H4 (cell line): ENCODE data around the gene C20orf202. TPM values are rescaled to one million over a fixed set of nuclear protein-coding genes. Genes with fewer than 3 reads are reported as not detected.
"Not testable (repeated sequence)": the region's sequence is repeated elsewhere in the genome, so short reads cannot be mapped to it uniquely, and the experiment has no call there.

ENCODE experiments used
- DNase-seq: peaks from one replicate; pipeline ENCODE4 v3.0.0-alpha.2; 2015; ENCODE audit warnings: low spot score
- total RNA-seq: library from RNA; depleted of rRNA; stranded (reverse); fragments of >200 nt; shearing (Covaris generic); gene quantifications from 2 replicates; pipeline ENCODE4 v1.2.3, GENCODE V29; 2014

The C20orf202 gene
- total RNA-seq, 1 experiment from 2014 or later = not detected

DNA sequence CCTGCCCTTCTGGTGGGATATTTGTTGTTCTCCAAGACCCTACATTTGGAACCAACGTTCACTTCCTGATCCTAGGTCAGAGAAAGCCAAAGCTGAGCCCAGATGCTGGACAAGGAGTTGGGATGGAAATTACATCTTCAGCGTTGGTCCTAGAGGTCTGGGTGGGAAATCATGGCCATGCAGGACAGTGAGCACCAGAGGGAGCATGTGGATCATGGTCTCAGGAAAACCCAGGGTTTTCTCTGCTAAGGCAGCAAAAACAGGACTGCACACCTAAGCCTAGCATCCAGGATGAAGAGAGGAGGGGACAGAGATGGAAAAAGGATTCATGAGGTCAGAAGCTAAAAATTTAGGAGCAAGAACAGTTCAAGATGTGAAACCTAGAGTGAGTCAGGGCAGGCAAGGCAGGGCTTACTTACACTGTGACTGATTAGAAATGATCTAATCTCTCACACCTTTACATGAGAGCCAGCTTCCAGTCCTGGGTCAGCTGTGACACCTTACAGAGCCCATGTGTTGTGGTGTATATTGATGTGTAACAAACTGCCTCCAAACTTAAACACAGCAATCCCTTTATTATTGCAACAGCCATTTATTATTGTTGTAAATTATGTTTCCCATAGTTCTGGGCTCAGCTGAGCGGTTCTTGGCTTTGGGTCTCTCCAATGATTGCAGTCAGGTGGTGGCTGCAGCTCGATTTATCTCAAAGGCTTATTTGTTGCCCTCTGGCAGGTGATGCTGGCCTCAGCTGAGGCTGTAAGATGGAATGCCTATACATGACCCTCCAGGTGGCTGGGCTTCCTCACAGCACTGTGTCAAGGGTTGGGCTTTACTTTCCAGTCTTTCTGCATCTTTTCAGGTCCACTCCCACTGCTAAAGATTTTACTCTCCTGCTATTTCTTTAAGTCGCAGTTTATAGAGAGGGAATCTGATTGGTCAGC lies 6.5 kb downstream of the C20orf202 start:
- no peak for DNase-seq

DNA sequence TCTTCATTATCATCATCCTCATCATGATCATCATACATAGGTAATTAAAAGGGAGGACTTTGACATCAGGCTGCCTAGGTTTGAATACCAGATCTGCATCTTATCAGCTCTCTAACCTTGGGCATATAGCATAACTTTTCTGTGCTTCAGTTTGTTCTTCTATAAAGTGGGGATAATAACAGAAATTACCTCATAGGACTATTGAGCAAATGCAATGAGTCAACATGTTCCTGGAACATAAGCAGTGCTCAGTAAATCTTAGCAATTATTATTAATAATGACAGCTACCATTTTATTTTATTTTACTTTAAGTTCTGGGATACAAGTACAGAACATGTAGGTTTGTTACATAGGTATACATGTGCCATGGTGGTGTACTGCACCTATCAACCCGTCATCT lies 7.2 kb downstream of the C20orf202 start:
- no peak for DNase-seq

DNA sequence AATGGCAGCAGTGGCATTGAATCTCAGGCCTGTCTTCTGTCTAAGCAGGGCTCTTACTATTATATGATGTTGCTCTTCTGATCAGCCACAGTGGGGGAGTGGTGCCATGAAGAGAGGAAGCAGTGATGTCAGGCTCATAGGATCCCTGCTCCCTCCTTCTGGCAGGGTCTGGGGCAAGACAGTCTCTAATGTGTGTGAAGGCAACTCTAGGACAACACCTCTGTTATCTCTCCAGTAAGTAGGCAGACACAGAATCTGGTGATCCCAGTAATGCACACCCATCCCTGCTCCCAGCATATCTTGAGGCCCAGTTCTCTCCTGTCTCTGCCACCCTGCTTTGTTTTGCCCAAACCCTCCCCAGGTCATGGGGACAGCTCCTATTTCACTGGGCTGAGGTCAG lies 8.8 kb downstream of the C20orf202 start:
- no peak for DNase-seq

DNA sequence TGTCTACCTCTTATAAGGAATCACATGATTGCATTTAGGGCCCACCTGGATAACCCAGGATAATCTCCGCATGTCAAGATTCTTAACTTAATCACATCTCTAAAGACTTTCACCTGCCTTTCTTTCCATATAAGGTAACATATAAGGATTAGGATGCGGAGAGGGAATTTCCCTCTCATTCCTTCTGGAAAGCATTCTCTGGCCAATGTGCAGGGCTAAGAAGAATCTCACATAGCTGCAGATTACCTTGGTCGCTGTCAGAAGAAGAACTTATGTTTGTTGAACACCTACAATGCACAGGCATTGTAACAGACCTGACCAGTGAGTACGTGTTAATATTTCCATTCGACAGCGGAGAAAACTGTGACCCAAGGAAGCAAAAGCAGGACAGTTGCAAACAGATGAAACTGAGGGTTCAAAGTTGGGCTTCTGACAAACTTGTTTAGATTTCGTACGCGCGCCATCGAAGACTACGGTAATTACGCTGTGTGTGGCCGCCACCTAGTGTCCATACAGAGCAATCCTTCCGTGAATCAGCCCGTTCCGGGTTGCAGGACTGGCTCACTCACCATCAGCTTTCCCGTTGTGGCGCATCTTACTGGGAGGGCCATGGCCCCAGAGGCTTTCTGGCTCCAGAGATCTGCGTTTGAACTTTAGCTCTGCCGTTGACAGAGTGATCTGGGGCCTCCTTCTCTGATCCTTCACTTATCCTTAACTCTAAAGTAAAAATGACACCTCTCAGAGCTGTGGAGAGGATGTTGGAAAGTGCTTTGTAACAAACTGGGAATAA lies 9.5 kb downstream of the C20orf202 start:
- DNase-seq = peak; percentile 76

DNA sequence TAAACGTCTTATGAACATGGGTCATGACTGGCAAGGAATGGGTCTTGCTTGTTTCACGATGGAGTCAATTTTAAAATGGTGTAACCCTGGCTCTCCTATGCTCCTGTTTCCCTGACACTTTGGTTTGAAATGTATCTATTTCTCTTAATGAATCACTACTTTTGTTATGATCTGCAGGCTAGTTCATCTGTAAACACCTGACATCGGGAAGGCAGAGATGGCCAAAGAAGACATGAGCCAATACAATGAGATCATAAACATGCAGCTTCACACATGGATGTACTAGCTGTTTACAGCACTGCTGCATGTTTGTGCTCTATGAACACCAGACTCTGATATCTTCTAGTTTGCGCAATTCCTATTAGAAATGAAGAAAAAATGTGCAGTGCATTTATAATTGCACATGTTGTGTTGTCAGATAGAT lies 11.6 kb downstream of the C20orf202 start:
- DNase-seq = no peak

DNA sequence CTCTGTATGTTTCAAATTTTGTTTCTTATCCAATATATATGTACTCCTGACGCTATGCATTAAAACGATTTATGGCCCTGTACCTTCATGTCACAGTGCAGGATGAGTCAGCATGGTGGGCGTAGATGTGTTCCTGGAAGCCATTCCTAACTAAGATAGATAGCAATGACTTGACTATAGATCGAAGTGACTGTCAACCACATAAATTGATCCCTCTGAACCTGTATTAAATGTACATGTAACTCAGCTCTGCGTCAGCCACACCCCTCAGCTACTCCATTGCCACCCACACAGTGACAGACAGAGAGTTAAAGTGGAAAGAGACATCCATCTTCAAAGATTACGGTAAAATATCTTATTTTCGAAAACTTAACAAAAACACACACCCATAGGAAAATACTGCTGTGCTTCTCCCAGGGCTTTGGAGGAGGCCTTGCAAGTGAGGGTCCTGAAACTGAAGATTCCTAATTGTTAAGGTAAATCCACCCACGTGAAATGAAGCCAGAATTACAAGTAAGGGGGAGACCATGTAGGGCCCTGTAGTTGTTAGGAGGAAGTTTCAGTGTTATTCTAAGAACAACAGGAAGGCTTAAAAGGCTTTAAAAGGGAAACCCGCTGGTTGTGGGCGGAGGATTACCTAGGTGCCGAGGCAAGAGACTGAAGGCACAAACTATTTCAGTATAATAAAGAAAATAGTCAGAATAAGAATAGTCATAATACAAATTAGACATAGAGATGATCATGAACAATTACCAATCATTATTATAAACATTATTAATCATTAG lies 12.3 kb downstream of the C20orf202 start:
- no peak for DNase-seq

DNA sequence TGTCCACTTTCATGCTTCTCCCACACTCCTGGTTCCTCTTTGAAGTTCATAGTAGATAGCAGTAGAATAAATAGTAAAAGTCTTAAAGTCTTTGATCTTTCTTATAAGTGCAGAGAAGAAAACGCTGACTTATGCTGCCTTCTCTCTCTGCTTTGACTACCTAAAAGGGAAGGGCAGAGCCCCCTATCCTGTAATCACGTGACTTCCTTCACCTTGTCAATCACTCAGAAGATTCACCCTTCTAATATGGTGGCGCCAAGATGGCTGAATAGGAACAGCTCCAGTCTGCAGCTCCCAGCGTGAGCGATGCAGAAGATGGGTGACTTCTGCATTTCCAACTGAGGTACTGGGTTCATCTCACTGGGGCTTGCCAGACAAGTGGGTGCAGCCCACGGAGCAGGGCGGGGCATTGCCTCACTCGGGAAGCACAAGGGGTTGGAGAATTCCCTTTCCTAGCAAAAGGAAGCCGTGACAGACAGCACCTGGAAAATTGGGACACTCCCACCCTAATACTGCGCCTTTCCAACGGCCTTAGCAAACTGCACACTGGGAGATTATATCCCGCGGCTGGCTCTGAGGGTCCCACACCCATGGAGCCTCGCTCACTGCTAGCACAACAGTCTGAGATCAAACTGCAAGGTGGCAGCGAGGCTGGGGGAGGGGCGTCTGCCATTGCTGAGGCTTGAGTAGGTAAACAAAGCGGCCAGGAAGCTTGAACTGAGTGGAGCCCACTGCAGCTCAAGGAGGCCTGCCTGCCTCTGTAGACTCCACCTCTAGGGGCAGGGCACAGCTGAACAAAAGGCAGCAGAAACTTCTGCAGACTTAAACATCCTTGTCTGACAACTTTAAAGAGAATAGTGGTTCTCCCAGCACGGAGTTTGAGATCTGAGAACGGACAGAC lies 13.5 kb downstream of the C20orf202 start:
- not testable (repeated sequence) for DNase-seq

DNA sequence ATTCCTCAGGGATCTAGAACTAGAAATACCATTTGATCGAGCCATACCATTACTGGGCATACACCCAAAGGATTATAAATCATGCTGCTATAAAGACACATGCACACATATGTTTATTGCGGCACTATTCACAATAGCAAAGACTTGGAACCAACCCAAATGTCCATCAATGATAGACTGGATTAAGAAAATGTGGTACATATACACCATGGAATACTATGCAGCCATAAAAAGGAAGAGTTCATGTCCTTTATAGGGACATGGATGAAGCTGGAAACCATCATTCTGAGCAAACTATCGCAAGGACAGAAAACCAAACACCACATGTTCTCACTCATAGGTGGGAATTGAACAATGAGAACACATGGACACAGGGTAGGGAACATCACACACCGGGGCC lies 19.5 kb downstream of the C20orf202 start:
- not testable (repeated sequence) for DNase-seq

DNA sequence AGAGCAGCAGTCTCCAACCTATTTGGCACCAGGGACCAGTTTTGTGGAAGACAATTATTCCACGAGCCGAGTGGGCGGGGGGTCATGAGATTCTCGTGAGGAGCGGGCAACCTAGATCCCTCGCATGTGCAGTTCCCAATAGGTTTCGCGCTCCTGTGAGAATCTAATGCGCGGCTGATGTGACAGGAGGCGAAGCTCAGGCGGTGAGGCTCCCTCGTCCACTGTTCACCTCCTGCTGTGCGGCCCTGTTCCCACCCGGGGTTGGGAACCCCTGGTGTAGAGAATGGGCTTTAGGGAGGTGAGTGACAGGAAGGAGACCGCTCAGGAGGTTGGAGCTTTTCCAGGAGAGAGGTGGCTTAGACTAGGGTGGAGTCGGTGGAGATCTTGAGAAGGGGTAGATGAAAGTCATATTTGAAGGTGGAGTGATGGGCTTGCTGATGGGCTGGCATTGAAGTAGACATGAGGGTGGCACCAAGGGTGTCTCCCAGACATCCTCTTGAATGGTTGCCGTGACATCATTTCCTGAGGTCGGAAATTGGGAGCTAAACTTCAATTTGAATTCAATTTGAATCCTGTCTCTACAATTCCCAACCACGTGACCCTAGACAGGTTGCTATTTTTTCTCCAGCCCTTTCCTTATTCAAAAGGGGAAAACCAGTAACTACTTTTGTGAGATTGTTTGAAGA lies 21.1 kb downstream of the C20orf202 start:
- DNase-seq = no peak

DNA sequence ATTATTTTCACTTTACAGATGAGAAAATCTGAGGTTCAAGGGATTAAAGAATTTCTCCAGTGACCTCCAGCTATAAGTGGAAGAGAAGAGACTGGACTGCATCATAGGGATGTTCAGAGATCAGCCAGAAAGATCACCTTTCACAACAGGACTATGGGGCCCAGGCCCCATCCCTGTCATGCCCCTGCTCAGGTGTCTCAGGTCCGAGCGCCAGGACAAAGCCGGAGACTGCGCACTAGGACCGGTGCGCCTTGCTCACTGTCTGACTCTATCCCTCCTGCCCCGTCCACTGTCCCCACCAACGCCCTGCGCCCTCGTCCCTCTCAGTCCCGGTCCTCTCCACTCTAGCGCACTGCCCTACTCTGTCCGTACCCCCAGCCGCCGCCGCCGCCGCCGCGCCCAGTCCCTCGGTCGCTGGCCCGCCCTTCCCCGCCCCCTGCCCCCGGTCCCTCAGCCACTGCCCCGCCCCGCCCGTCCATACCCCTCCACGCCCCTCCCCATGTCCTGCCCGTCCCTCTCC lies 22.1 kb downstream of the C20orf202 start:
- DNase-seq = peak; percentile 39

DNA sequence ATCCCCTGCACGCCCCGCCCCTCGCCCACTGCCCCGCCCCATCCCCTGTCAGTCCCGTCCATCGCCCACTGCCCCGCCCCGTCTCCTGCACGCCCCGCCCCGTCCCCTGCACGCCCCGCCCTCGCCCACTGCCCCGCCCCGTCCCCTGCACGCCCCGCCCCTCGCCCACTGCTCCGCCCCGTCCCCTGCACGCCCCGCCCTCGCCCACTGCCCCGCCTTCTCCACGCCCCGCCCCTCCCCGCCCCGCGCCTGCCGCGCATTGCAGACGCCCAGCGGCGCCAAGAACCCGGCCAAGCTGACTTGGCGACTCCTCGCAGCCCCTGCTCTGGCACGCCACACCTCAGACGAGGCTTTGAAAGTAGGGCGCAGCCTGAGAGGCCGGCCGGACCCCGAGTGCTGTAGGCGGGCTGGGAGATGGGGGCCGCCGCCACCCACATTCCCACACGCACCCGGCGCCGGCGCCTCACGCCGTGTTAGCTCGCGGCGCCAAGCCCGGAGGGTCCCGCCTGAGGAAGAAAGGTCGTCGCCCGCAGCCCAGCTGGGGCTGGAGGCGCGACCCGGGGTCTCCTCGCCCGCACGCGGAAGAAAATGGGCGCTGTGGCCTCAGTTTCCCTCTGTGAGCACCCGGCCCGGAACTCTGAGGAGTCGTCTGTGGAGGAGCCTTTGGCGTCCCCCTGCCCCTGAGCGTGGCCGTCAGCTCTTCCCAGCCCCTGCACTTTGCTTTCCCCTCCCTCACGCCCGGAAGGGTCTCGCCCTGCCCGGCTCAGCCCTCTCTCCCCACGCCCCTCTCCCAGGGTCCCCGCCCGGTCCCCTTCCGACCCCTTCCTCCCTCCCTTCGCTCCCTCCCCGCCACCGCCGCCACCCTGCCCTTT lies 22.8 kb downstream of the C20orf202 start, which contains the start of gene RAD21L1:
Gene RAD21L1, plus strand, starts transcription at position 262 of the 872 bp plus-strand sequence. CDS start 2,410 bp downstream, outside the sequence.
- peak; percentile 42 for DNase-seq

DNA sequence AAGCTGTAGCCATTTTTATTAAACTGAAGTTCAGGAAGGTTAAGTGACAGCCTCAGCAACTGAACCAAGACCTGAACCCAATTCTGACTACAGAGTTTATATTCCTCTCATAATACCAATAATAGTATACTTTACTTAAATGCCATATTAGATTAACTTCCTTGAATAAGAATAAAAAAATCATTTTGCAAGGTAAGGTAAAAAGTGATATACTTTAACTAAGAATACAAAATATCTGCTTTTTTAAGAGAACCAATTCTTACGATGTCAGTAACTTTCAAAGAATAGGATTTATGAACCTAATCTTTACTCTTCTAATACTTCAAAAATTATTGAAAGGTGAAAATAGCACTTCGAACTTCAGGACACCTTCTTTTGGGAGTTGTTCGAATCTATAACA lies 26.3 kb downstream of the C20orf202 start:
- DNase-seq = no peak

DNA sequence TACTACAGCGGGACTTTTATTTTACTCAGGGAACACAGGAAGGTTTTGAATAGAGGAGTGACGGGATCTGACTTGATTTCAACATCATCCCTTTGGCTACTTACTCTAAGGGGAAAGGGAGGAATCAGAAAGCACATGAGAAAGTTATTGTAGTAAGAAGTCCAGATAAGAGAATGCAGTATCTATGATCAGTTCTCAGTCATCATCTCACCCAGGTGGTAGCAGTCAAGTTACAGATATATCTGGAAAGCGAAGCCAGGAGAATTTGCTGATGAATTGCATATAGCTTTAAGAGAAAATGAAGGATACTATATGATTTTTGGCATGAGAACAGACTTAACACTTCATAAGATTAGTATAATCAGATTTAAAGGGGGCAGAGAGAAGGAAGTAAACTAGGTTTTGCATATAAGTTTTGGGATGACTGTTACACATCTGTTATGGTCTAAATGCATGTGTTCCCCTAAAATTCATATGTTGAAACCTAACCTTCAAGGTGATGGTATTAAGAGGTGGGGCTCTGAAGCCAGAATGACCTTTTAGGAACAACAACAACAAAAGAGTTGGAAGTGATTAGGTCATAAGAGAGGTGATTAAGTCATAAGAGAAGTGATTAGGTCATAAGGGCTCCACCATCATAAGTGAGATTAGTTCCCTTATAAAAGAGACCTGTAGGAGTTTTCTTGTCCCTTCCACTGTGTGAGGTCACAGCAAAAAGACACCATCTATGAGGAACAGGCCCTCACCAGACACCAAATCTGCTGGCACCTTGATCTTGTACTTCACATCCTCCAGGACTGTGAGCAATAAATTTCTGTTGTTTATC lies 29.2 kb downstream of the C20orf202 start:
- no peak for DNase-seq

DNA sequence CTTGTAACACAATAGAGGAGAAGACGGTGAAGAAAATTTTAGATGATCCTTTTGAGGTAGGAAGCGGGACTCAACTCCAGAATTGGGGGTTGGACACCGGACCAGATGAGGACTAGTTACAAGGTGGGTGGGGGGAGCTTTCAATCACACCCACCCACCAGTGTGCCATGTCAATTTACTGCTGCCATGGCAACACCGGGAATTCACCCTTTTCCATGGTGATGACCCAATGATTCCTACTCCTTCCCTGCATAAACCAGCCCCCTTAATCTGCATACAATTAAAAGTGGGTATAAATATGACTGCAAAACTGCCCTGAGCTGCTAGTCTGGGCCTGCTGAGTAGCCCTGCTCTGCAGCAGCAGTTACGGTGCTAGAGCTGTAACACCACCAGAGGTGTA lies 37.3 kb downstream of the C20orf202 start:
- DNase-seq = no peak

DNA sequence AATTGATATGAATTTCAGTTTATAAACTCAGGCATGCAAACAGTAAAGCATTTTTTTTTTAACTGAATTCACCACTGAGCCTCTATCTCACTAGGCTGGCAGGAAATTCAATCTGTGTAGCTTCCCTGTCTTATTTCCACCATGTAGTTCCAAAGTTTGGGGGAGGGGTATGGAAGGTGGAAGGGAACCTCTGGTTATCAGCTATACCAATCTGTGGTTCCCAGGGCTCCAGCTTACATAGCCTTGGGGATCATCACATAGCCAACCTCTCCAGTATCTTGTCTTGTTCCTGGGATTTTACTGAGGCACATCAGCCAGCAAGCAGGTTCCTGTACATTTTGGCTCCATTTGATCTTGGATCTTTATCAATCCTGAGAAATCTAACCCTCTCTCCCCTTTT lies 38.2 kb downstream of the C20orf202 start:
- no peak for DNase-seq

DNA sequence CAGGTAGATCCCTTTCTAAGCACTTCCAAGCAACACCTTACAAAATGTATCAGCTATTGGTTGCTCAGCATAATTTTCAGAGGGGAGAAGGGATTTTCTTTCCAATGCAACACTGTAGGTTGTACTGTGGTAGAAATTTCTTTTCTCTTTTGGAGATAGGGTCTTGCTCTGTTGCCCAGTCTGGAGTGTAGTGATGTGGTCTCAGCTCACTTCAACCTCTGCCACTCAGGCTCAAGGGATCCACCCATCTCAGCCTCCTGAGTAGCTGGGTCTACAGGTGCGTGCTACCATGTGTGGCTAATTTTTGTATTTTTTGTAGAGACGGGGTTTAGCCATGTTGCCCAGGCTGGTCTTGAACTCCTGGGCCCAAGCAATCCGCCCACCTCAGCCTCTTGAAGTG lies 38.8 kb downstream of the C20orf202 start:
- DNase-seq = no peak

DNA sequence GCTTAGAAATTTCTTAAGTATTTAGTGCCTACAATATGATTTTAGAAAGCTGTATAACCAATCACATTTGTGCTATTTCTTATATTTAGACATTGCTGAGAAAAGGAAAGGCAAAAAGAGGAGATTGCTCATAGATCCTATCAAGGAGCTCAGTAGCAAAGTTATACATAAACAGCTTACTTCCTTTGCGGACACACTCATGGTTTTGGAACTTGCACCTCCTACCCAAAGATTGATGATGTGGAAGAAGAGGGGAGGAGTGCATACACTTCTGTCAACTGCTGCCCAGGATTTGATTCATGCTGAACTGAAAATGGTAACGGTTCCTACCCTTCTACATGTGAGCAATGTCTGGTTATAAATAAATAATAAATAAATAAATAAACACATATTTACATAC lies 39.3 kb downstream of the C20orf202 start:
- DNase-seq = peak; percentile 64

DNA sequence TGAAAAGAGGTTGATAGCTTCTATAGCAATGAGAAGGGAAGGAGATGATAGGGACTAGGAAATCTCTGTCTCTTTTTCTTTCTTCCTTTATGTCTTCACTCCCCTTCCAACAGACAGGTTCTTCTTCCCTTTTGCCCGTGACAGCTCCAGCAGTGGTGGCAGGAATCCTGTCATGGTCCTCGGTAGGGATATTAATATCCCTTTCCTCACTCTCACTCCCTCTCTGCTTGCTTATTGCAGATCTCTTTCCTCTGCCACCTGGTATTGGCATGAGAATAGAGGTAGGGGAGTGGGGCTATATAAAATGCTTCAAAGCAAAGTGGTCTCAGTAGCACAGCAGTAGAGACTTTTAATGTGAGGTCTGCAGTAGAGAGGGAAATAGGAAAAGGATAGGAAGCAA lies 42.3 kb downstream of the C20orf202 start:
- DNase-seq = no peak
